ENCODE results near the gene ADAMTSL3.

- TF ChIP-seq CTCF (IDR thresholded peaks at IDR 0.05) (no peak), POLR2A (IDR thresholded peaks at IDR 0.05) (no peak)
Observed at GRCh38 chr15:83991163-83991562, 337.2 kb downstream of the ADAMTSL3 start.
